ENCODE data around the gene TBL3.
"Not testable (repeated sequence)": the region's sequence is repeated elsewhere in the genome, so short reads cannot be mapped to it uniquely, and the experiment has no call there.

TBL3 gene
- total RNA-seq, result 8.6 to 38.2 (median 20.0) reads per million in 18 experiments

DNA sequence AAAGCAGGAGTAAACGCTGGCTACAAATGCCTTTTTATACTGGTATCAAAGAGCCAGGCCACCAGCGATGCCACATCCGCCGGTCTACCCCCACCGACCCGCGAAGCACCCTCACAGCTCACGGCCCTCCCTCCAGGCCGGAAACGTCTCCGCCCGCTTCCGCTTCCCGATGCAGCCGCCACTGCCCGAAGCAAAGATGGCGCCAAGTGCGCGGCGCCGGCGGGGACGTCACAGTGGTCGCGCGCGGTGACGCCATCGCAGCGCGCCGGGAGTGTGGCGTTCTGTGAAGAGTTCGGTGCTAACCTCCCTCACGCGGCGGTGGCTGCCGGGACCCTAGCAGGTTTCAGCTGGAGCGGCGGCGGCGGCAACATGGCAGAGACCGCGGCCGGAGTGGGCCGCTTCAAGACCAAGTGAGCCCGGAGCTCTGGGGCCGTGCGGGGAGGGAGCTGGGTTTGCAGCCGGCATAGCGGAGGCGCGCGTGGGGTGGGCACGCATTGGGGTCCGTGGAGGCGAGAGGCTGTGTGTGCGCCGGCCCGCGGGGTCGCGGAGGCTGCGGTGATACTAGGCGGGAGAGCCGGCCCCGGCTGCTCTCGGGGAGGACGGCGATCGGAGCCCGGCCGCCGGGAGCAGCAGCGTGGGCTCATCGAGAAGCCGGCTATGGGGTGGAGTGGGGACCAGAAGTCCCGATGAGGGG is at the start of gene TBL3:
Gene TBL3 (plus strand): TSS at position 258 of the 694 bp plus-strand sequence. CDS start 112 bp downstream, at position 370.
- peak; percentile 95 for DNase-seq

DNA sequence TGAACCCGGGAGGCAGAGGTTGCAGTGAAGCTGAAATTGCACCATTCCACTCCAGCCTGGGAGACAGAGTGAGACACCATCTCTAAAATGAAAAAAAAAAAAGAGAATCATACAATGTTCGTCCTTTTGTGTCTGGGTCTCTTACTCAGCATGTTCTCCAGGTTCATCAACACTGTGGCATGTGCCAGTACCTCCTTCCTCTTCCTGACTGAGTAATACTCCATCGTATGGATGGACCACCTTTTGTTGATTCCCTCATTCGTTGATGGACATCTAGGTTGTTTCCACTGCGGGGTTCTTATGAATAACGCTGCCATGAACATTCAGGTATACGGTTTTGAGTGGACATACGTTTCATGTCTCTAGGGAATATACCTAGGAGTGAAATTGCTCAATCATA is 49.5 kb upstream of the TBL3 start:
- DNase-seq, result no peak

DNA sequence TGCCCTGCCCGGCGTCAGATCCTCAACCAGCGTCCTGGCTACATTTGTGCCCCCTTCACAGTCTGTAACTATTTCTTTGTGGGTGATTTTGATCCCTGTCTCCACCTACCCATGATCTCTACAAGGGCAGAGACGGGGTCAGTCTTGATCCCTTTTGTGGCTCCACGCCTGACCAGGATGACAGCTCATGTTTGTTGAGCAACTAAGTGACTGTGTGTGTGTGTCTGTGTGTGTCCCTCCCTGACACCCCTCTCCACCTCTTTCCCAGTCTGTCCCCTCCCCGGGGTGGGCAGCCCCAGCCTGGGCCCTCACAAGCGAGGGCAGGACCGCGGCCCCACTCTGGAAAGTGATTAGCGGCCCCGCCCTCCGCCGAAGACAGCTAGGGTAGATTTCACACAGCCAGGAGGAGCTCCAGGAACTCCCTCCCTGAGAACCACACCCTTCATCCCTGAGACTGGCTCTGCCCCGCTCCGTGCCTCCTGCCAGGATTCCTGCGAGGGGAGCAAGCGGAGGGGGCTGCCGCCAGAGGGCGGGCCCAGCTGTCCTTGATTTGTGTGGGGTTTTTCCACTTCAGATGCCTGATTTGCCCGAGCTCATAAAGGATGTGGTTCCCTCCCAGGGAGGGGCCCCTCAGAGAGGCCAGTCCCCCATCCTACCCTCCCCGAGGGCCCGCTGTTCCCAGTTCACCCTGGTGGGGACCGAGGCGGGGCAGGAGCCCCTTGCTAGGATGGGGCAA is 48.4 kb upstream of the TBL3 start:
- no peak for DNase-seq

DNA sequence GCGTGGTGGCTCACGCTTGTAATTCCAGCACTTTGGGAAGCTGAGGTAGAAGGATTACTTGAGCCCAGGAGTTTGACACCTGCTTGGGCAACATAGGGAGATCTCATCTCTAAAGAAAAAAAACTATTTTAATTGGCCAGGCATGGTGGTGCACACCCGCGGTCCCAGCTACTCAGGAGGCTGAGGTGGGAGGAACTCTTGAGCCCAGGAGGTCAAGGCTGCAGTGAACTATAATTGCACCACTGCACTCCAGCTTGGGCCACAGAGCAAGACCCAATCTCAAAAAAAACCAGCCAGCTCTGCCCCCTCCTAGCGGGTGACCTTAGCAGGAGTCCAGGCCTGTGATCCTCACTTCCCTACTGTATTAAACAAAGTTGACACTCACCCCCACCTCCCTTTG is 47.8 kb upstream of the TBL3 start:
- no peak for DNase-seq

DNA sequence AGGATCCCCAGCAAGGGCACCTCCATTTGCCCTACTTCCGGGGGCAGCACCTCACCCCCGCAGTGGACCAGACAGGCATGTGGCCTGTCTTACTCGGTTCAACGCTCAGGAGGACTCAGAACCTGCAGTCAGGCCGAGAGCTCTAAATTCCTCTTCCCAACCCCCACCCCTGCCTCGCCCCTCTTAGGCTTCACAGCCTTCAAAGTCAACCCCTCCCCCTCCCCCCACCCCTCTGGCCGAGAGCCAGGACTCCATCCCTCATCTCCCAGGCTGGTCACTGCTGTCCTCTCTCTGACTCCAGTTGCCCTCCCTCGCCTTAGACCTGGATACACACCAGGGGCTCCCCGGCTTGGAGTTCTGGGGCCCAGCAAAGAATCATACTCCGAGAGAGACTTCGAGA is 45.6 kb upstream of the TBL3 start:
- DNase-seq, result no peak

DNA sequence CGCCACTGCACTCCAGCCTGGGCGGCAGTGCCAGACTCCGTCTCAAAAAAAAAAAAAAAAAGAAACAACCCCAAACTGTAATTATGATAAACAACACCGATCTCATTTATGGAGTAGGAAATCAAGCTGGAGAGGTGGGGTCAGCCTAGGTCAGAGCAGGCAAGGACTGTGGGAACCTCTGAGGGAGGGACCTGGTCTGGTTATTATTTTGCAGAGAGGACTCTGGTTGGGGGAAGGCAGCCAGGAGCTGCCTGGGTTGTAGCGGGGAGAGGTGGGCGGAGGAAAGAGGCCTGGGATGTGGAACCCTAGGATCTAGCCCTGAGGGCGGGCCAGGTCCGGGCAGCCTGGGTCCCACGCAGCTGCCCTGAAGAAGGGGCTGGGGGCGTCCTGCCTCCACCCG is 42.7 kb upstream of the TBL3 start:
- DNase-seq, result peak; percentile 7 to 17

DNA sequence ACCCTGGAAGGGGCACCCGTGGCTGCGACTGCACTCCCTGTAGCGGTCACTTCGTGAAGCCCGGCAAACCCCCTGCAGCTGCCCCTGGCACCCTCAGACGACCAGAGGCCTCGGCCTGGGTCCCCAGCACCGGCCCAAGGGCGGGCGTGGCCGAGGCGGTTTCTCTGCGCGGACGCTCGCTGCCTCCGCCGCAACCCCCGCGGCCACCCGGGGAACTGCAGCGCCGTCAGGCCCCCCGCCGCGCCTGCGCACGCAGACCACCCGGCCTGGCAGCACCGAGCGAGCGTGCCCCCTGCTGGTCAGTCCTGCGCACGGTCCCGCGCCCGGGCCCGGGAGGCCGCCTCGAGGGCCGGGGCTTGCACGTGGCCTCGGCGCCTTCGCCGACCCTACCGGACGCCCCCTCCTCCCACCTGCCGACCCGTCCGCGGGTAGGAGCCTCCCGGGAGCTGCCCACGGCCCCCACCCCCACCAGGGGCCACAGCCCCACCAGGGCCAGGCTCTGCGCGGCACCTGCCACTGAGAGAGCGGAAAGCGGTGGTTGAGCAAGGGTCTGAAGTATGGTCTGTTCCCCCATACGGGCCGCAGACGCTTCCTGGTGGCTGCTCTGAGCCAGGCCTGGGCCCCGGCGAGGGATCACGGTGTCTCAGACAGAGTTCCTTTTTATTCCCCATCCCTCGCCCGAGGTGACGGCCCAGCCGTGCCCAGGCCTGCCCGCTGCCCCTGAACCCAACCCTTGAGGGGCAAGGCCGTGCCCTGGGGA is 42.1 kb upstream of the TBL3 start:
- DNase-seq, result peak; percentile 89 to 90

DNA sequence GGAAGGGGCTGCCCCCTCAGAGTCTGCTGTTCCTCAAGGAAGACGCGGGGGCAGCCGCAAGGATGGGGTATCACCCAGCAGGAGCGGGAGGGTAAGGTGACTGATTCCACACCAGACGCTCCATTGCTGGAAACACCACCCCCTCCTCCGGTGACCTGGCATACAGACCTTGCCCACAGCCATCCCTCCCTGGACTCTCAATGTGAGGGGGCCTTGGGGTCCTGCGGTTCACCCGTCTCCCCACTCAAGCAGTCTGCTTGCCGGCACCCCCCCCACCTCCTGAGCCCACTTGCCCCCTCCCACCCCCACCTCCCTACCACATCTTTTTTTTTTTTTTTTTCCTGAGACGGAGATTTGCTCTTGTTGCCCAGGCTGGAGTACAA is 41.5 kb upstream of the TBL3 start:
- no peak for DNase-seq

DNA sequence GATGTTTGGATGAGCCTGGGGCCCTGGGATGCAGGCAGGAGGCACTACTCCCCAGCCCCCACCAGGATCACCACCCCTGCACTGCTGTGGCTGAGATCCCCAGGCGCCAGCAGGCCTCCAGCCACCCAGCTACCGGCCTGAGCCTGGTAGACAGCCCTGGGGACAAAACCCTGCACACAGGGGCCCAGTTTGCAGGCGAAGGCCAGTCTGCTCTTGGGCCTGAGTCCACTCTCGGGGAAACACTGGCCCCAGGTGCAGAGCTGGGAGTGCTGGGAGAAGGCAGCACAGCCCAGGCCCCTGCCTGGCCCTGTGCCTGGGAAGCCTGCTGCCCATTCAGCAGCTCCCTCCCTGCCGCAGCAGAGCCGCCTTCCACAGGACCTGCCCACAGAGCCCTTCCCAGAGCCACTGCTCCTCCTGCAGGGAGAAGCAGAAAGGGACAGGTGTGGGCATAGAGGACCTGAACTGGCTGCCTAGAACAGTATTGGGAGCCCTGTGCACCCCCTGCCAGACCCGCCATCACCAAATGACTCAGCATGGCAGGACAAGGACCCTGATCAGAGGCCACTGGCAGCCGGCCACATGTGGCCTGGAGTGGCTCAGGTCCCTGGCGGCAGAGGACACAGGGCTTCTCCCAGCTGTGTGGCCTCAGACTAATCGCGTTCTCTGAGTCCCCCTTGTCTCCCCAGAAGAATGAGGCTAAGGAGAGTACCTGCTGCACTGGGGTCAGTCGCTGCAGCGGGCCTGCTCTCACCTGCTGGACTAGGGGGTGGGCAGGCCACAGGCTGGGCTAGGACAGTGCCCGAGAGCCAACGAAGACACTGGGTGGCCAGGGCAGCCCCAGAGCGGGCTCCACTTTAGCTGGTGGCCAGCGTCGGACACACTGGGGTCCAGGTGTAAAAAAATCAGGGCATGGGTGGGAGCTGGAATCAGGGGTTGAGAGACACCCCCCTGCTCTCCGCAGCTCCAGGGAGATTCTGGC is 39.5 kb upstream of the TBL3 start:
- no peak for DNase-seq

DNA sequence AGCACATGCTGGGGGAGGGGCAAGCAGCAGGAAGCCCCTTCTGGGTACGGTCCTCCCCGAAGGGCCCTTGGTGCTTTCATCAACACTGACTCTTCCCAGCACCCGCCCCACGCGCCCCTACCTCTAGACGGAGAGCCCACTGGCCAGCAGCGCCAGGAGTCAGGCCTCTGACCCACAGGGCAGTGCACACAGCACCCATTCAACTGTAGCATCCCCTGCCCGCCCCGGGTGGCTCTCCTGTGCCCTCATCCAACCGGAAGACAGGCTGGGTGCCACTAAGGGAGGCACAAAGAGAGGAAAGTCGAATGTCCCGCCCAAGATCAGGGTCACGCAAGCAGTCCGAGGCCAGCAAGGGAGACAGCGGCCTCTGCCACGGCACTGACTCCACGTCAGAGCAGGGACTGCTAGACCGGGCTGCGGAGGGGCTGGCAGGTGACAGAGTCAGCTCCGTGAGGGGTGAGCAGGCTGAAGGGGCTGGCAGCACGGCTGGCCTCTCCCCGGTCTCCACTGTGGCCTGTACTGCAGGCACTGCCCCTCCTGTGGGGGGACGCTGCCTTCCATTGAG is 38.7 kb upstream of the TBL3 start:
- no peak for DNase-seq

DNA sequence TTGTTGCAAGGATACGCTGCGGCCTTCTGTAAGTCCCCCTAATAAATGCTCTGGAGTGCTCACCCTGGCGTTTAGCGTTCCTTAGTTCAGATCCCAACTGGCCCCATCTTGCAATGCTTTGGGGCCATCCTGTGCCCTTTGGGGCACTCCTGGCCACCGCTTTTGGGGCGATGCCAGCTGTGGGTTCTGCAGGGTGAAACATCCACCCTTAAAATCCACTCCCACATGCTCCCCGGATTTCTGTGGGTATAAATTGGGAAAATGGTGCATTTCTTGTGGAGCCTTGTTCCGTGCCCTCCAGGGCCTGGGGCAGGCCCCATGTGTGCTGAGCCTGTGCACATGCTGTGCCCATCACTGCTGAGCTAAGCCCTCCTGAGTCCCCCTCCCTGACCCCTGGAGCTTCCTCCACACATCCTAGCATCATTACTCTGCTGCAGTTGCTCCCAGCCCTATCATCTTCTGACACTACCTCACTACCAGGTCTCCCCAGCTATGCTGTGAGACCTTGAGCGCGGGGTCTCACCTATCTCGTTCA is 34.8 kb upstream of the TBL3 start:
- no peak for DNase-seq

DNA sequence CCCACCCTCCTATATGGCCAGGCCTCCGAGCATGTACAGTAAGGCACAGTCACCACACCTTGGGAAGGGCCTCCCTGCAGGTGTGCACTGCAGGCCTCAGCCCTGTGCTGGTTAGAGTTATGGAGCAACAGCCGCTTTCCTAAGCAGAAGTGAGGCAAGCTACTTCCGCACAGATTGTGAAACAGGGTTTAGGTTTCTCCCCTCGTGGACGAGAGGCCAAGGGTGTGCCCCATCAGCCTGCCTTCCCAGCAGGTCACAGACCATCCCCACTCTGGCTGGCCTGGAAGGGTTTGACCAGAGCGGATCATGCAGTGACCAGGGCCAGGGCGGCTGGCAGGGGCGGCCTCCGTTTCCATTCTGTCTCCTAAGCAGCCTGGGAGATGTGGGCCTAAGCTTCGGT is 33.5 kb upstream of the TBL3 start:
- DNase-seq, result peak; percentile 85 to 87

DNA sequence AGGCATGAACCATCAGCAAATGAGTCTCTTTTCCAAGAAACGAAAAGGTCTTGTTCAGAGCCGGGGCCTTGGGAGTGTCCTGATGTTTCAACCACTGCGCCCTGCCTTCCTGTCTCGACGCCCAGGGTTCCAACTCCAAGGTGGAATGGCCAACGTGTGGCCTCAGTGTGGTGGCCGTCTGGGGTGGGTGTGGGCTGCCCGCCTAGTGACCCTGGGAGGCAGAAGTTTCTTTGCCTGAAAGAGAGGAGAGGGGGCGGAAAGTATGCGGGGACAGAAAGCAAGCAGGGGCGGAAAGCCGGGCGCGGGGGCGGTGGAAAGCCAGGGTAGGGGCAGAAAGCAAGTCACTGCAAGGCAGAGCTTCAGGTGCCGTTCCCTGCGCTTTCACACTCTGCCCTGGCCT is 32.9 kb upstream of the TBL3 start:
- DNase-seq, result no peak

DNA sequence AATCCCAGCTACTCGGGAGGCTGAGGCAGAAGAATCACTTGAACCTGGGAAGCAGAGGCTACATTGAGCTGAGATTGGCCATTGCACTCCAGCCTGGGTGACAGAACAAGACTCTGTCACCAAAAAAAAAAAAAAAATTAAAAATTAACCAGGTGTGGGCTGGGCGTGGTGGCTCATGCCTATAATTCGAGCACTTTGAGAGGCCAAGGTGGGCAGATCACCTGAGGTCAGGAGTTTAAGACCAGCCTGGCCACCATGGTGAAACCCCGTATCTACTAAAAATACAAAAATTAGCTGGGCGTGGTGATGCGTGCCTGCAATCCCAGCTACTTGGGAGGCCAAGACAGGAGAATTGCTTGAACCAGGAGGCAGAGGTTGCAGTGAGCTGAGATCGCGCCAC is 32.0 kb upstream of the TBL3 start:
- DNase-seq, result not testable (repeated sequence)

DNA sequence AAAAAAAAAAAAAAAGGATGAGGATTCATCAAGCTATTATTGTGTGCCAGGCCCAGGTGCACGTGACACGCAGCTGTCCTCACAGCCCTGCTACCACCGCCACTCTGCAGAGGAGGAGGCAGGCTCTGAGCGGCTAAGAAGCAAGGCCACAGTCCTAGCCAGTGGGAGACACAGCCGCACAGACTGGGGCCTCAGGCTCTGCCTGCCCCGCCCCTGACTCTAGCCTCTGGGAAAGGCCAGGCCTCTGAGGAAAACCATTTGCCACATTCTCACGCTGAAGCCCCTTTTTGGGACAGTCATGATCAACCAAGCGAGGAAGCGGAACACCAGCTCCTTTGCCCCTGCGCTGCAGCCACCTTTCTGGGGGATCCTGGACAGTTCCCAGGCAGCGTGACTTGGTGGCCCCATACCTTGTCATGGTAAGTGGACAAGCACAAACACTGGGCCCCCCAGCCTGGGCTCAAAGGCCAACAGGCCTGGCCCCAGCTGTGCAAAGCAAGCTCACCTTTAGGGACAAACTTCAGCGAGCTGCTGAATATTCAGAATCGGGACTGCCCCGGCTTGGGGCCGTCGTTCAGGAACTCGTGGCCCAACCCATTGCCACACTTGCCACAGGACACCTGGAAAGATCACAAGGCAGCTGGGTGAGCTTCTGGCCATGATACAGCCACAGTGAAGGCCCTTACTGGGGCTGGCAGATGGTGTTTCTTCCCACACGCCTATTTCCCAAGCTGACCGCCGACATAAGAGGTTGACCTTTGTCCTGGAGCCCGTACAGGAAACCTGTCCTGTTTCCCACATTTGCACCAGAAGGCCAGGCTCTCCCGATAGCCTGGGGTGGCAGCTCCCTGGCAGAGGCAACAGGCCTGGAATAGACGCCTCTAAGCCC is 31.3 kb upstream of the TBL3 start:
- DNase-seq, result peak in 1 of 2 donors; percentile 68

DNA sequence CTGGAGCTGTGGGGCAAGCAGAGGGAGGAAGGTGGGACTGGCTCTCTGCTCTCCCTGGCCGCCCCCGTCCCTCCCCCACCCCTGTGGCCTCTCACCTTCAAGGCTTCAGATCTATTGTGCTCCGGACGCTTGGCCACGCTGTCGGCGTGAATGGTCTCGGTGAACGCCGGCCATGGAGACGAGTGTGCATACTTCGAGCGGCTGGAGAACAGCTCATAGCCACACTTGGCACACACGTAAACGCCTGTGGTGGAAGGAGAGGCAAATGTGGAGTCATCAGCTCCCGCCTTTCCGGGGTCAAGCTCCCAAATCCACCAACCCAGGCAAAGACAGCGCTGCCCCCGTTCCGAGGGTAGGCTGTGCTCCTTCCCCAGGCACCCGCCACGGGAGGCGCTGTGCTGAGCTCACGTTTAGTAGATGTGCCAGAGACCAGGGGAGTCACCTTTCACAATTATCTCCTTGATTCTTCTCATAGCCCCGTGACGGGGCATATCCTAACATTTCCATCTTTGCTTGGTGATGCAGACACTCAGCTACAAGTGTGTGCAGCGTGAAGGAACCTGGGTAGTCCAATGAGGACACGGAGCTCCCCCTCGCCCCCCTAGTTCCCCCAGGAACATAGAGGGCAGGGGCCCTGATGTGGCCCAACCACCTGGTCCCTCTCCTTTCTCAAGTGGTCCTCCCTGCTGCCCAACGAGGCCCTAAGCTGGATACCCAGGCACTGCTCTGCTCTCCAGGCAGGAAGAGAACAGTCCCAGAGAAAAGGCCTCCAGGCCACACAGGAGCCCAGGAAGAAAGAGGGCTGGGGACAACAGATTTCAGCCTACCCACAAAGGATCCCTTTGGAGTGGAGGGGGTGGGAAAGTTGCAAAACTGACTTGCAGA is 30.4 kb upstream of the TBL3 start:
- DNase-seq, result no peak

DNA sequence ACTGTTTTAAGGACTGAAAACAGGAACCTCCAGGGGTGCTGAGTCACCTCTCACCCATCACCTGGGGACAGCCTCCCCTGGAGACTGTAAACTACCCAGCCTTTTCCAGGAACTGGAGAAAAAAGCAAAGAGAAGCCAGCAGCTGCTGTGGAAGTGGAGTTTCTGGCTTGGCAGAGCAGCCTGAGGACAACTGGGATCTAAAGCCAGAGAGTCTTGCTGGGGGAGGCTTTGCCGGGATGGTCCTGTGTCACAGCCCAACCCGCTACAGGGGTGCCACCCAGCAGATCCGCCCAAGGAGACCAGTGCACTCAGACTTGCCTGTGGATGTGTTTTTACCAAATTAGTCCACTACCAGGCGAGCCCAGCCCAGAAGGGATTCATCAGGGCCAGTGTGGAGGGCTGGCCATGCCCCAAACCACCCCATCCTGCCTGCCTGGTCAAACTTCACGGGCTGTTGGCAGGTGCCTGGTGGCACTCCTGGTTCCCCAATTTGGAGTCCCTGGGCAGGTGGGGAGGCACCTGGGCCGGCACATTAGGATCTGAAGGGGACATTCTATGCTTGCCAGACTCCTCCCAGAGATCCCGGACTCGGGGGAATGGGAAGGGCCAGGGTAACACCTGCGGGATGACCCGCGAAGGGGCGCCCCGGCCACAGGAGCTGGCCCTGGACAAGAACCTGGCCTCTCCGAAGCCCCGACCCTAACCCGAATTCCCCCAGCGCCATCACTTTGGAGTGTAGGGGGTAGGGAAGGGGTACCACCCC is 29.6 kb upstream of the TBL3 start:
- DNase-seq, result peak; percentile 67 to 79

DNA sequence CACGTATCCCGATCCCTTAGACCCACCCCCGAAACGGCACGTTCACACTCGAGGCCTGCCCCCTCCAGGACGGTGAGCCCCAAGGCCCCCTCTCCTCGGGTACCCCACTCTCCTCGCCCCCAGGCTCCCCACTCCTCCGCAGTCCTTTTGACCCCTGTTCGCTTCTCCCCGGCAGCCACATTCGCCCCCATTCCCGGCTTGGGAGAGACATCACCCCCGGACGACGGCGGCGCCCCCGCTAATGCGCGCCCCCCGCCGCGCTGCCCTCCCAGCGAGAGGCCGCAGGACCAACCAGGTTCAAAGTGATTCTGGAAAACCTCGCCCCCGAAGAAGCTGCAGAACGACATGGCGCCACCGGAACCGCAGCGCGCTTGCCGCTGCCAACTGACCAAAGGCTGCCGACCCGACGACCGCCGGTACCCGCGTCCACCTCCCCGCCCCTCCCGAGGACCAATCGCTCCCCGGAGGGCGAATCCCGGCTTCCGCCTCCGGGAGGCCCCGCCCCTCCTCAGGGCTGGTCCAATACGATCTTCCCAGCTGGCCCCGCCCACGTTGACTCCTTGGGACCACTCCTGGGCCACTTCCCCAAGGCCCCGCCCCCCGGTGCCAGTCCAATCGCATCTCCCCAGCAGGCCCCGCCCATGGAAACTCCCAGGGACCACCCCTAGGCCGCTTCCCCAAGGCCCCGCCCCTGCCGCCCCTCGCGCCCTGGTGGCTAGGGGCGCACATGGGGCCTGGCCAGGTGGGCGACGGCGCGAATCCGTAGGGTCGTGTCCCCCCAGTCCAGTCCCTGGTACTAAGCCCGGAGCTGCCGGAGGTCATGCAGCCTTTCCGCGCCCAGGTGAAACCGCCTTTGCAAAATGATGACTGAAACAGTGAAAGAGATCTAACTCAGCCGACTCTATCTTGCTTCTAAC is 28.8 kb upstream of the TBL3 start, which contains the start of gene MSRB1:
Gene MSRB1 (minus strand): TSS at position 390 of the 917 bp plus-strand sequence. CDS start 43 bp downstream, at position 347.
- DNase-seq, result peak; percentile 99 to 100

Data from inflammatory macrophage (primary cell).